Umbilical cord (tissue), 2 donors: Measurements from ENCODE around the gene HOXD4. TPM values are rescaled to one million over a fixed set of nuclear protein-coding genes. Genes with fewer than 3 reads are reported as not detected.

Experiments
- DNase-seq: peaks from one replicate; pipeline ENCODE4 v3.0.0-alpha.2; 2015; ENCODE audit warnings: low spot score
- total RNA-seq: library from RNA; depleted of rRNA; stranded (reverse); fragments of >200 nt; gene quantifications from one replicate; pipeline ENCODE4 v1.2.3, GENCODE V29; 2014; ENCODE audit warnings: low replicate concordance; ENCODE audit not compliant: insufficient read depth

The HOXD4 gene
- 2.4 TPM for total RNA-seq

DNA sequence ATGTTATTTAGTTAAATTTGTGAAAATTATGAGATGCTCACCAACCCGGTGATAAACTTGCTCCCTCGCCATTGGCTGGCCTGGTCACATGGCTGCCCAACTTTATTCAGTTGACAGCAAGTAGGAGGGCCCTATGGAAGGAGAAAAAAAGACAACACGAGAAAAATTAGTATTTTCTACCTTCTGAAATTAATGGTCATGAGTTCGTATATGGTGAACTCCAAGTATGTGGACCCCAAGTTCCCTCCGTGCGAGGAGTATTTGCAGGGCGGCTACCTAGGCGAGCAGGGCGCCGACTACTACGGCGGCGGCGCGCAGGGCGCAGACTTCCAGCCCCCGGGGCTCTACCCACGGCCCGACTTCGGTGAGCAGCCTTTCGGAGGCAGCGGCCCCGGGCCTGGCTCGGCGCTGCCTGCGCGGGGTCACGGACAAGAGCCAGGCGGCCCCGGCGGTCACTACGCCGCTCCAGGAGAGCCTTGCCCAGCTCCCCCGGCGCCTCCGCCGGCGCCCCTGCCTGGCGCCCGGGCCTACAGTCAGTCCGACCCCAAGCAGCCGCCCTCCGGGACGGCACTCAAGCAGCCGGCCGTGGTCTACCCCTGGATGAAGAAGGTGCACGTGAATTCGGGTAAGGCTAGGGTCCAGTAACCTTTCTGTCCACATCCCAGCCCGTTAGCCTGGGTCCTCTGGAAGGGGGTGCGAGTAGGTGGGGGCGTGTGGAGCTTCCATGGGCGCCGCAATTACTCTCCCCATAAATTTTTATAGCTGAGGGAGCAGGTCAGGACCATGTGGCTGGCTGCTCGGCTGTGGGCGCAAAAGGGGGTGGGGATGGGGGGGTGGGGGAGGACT lies at the start of gene HOXD4:
Gene HOXD4, plus strand, starts transcription at position 109 of the 846 bp plus-strand sequence. Its CDS starts 84 bp downstream, at position 193.
- no peak for DNase-seq

DNA sequence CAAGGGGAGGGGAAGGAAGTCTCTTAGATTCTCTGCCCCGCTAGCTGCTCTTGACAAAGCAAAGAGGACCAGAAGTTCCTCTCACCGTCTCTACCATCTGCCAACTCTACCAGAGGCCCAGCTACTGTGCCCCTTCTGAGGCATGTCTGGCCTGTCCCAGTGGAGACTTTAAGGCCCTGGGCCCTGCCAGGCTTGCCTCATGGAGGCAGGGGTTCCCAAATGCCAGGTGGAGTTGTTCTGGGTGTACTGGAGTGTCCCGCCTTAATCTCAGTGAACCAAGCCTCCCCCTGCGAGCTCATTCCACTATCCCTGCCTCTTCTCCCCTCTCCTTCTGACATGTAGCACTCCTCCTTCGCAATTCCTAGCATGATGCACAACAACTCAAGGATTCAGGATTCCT lies 49.5 kb upstream of the HOXD4 start:
- no peak for DNase-seq

GRCh38 chr2:176102309-176102866 lies 49.0 kb upstream of the HOXD4 start:
- no peak for DNase-seq

GRCh38 chr2:176103194-176103593 lies 48.2 kb upstream of the HOXD4 start:
- peak; percentile 33 for DNase-seq

DNA sequence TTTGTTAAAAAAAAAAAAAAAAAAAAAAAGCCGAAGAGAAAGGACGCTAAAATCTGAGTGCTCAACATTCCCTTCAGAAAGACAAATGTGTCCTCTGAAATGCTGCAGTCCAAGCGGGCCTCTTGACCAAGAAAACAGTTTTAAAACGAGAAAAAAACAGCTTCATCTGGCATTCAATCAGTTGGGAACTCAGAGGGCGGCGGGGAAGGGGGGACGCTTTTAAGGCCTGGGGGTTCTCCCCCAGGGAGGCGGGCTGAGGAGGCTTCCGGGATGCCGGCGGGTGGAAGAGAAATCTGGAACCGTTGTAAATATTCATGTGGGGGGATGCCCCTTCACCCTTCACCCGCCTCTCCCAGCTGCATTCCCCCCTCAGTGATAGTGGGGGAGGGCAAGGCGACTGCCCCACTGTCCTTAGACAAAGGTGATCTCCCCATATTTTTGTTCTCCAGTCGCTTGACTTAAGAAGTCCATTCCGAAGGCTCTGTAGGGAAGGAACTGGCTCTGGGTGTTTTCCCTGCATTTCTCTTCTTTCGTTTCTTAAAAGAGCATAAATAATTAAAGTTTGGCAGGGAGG lies 47.5 kb upstream of the HOXD4 start:
- DNase-seq: peak; percentile 51

DNA sequence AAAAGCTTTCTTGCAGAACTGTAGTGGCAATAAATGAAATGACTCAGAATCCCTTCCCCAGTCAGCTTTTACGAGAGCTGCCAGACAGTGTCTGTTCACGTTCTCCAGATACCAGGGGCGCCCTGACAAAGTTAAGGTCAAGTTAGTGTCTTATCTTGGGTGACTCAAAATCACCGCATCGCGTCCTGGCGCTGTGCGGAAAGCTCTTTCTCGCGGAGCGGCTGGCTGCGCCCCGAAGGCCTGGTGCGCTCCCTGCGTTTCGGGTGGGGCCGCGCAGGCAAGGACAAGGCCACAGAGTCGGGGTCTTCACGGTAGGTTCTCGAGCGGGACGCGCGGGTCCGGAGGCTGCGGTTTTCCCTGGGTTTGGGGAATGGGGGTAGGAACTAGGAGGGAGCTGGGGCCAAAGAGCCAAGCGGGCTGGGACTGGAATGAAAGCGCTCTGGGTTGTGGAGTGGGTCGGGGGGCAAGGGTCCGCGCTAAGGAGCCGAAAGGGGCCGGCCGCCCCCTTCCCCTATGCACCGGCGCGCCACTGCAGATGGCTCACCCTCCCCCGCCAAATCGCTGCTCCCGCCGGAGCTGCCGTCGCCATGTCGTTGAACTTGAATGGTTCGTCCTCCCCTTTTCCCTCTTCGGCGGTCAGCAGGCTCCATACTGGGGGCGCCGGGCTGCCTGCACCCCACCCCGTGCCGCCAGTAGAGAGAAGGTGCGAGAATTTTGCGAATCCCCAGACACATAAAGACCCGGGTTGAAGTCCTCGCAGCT lies 46.9 kb upstream of the HOXD4 start:
- DNase-seq: peak; percentile 94

- DNase-seq: peak; percentile 73
Observed at GRCh38 chr2:176105078-176105729, 46.1 kb upstream of the HOXD4 start.

DNA sequence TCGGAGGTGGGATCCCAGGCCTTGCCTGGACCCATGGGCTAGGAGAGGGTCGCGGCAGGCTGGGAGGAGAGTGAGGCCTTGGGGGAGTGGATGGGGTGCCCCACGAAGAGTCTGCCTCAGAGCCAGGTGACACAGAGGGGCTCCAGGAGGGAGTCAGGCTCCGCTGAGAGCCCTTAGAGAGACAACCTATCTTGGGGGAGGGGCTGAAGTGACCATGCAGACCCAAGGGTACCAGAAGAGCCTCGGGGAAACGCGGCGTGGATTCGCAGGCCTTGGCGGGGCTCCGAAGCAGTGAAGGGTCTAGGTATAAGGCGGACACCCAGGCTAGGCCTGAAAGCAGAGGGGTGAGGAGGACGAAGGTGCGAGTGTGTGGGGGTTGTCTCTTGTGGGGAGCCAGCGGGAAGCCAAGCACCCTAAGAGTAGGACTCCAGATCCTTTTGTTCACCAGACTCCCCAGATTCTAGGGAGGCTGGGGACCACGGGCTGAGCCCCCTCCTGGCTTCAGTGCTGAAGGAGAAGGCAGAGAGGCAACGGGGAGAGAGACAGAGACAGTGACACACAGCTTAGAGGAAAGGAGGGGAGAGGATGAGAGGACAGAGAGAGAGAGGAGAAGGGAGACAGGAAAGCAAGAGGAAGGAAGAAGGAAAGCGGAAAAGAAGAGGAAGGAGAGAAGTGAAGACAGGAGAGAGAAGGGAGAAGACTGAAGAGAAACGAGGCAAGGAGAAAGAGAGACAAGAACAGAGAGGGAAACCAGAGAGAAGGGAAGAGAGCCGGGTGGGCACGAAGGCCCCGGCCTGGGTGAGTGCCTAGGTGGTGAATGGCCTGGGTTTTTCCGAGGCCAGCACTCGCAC lies 45.4 kb upstream of the HOXD4 start:
- no peak for DNase-seq

- no peak for DNase-seq
Observed at GRCh38 chr2:176106581-176107539, 44.5 kb upstream of the HOXD4 start, which contains the start of gene HOXD11. Gene HOXD11 (plus strand): TSS chr2:176107280. CDS start chr2:176107356, 76 bp downstream.

DNA sequence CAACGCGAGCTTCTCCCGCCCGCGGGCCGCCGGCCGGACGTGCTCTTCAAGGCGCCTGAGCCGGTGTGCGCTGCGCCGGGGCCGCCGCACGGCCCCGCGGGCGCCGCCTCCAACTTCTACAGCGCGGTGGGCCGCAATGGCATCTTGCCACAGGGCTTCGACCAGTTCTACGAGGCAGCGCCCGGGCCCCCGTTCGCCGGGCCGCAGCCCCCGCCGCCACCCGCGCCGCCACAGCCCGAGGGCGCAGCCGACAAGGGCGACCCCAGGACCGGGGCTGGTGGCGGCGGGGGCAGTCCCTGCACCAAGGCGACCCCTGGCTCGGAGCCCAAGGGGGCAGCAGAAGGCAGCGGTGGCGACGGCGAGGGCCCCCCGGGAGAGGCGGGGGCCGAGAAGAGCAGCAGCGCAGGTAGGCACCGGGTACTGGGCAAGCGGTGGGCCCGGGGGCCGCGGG lies 43.6 kb upstream of the HOXD4 start:
- no peak for DNase-seq

GRCh38 chr2:176109192-176109901 lies 42.0 kb upstream of the HOXD4 start:
- DNase-seq: no peak

DNA sequence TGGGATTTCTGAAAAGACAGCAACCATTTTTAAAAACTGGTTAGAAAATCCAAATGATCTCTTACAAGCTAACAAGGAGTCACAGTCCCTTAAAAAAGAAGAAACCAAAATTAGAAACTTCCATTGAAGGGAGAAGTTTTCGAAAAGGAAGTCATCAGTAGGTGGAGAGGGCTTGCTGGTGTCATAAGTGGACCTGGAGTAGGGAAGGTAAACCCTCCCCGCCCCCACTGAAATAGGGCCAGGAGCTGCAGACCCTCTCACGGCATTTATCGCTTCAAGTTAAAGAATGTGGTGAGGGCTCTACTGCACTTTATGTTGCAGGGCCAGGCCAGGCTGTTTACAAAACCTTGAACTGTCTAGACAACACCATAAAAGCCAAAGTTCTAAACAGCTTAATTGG lies 41.4 kb upstream of the HOXD4 start:
- no peak for DNase-seq

- DNase-seq: no peak
Observed at GRCh38 chr2:176110415-176111308, 40.7 kb upstream of the HOXD4 start.

DNA sequence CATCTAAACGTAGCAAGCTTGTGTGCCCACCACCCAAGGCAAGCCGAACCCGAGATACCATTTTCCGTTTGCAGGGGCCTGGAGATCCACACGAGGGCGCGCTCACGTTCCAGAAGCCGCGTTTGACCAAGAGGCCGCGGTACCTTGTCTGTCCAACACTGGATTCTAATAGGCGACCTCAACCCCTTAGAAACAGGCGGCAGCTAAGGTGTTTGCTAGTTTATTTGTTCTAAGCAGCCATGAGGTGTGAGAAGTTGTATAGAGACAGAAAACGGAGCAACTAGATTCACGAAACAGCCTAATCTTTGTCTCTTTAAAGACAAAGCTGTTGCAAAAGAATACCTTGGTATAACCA lies 40.1 kb upstream of the HOXD4 start:
- no peak for DNase-seq

- DNase-seq: no peak
Observed at GRCh38 chr2:176111846-176112374, 39.4 kb upstream of the HOXD4 start.

DNA sequence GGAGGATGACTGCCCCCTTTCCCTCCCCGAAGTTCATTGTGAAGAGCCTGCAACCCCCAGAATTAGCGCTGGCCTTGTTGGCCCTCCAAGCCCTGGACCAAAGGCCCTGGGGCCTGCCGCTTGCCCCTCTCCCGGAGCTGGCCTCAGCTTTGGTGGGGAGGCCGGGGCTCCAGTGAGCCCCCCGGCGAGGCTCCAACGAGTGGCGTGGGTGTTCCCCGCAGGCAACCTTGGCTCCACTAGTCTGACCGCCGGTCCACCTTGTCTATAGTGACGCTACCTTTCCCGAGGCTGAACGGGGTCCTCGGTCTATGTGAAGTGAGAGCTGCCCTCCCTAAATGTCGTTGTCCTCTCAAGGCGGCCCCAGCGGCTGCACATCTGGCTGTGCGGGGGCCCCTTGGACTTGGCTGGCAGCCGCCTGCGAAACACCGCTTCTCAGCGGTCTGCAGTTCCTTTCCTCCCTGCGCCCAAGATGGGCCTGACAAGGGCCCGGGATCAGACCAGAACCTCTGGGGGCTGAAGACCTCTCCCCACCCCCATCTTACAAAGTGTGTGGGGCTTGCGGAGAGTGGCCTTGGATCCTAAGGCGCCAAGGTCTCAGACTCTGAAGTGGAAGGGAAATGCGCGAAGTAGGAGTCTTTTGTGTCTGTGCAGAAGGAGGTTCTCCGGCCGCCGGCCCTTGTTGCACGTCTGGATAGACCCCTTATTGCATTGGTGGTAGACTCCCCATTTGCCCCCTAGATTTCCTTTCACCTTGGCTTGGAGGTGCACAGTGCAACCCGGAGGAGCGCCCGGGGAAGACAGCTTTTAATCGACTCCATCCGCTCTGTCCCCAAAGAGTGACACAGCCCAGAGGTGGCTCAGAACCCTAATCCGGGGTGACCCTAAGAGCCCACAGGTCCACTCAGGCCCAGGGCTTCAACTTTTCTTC lies 38.7 kb upstream of the HOXD4 start:
- DNase-seq: no peak
